Type B pancreatic cell (in vitro differentiated cells): Measurements from ENCODE around the gene PTCD3. TPM values are rescaled to one million over a fixed set of nuclear protein-coding genes. Genes with fewer than 3 reads are reported as not detected.
A peak's percentile ranks its signal among the peaks of the same experiment; 100 is the strongest.

Source experiments
- DNase-seq: peaks from one replicate; pipeline ENCODE4 v3.0.0; 2021; ENCODE audit warnings: mixed read lengths; ENCODE audit not compliant: unreplicated experiment; ENCODE audit errors: extremely low spot score
- H3K27ac Mint-ChIP-seq: 2 replicates; pipeline ENCODE4 v1.8.0; 2021; ENCODE audit warnings: mild to moderate bottlenecking, mixed read lengths
- H3K27me3 Mint-ChIP-seq: 2 replicates; pipeline ENCODE4 v1.8.0; 2021; ENCODE audit warnings: mixed read lengths
- H3K36me3 Mint-ChIP-seq: 2 replicates; pipeline ENCODE4 v1.8.0; 2021; ENCODE audit warnings: mixed read lengths
- H3K4me1 Mint-ChIP-seq: one replicate; pipeline ENCODE4 v1.8.0; 2021; ENCODE audit warnings: mixed read lengths; ENCODE audit not compliant: unreplicated experiment
- H3K4me3 Mint-ChIP-seq: 2 replicates; pipeline ENCODE4 v1.8.0; 2021; ENCODE audit warnings: mild to moderate bottlenecking, mixed read lengths
- H3K9me3 Mint-ChIP-seq: 2 replicates; pipeline ENCODE4 v1.8.0; 2021; ENCODE audit warnings: mixed read lengths
- total RNA-seq: library from RNA; stranded (reverse); gene quantifications from 2 replicates; pipeline ENCODE4 v1.2.1, GENCODE V29; 2021; ENCODE audit warnings: low replicate concordance
- TF ChIP-seq, protein P1 (sequence below): fragments of 200-600 bp; sonication (generic); conservative IDR thresholded peaks from 2 replicates; pipeline ENCODE4 v1.5.0; 2021; ENCODE audit warnings: antibody characterized with exemption, mild to moderate bottlenecking

PTCD3 gene
- total RNA-seq, 1 donor from 2014 or later = 155 TPM

DNA sequence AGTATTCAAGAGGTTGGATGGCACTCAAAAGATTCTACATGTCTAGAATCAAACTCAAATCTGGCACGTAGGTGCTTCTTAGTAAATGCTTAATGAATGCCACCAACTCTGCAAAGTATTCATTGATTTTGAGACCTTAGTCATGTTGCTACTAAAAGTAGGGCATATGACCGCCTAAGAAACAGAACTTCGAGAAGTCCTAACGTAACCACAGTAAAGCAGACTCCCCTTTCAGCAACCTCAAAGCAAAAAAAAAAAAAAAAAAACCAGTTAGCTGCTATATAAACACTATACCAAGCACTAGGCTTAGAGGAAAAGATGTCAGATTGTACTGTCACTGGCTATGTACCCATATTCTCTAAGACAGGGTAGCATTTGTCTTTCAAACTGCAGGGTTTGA, 33.9 kb downstream of the PTCD3 start:
- Mint-ChIP-seq H3K9me3 (no peaks in the 10 kb centered on the region), H3K4me3 (no peak overlapping the region)

DNA sequence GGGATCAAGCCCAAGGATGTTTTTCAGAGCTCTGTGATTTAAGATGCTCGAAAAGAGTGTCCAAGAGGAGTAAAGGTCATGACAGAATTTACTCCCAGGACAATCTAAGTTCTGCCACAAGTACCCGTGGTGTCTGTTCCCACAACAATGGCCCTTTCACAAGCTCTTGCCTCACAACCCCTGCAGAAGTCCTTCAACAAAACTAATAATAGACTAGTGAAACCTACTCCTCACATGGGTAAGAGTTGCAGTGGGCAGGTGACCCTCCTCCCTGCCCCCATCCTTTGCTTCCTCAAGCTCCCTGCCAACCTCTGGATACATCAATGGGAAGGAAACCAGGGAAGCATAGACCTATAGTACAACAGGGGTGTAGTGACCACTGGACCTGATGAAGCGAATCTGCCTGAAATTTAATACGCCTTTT, 34.9 kb downstream of the PTCD3 start:
- Mint-ChIP-seq H3K4me1 (no peaks in the 10 kb centered on the region), H3K36me3 (peaks cover 23% of the 10 kb centered on the region), H3K27ac (no peak overlapping the region), H3K9me3 (no peaks in the 10 kb centered on the region), H3K27me3 (no peaks in the 10 kb centered on the region), H3K4me3 (no peak overlapping the region)
- TF ChIP-seq, protein P1, sequence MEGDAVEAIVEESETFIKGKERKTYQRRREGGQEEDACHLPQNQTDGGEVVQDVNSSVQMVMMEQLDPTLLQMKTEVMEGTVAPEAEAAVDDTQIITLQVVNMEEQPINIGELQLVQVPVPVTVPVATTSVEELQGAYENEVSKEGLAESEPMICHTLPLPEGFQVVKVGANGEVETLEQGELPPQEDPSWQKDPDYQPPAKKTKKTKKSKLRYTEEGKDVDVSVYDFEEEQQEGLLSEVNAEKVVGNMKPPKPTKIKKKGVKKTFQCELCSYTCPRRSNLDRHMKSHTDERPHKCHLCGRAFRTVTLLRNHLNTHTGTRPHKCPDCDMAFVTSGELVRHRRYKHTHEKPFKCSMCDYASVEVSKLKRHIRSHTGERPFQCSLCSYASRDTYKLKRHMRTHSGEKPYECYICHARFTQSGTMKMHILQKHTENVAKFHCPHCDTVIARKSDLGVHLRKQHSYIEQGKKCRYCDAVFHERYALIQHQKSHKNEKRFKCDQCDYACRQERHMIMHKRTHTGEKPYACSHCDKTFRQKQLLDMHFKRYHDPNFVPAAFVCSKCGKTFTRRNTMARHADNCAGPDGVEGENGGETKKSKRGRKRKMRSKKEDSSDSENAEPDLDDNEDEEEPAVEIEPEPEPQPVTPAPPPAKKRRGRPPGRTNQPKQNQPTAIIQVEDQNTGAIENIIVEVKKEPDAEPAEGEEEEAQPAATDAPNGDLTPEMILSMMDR = no peak
- no peak for DNase-seq

More for the DNA sequence above, 33.9 kb downstream of the PTCD3 start:
- no peaks in the 10 kb centered on the region for H3K27me3 Mint-ChIP-seq
- DNase-seq = no peak
- H3K4me1 Mint-ChIP-seq = no peaks in the 10 kb centered on the region
- TF ChIP-seq, protein P1 = no peak
- H3K36me3 Mint-ChIP-seq = peaks cover 29% of the 10 kb centered on the region
- no peak overlapping the region for H3K27ac Mint-ChIP-seq

DNA sequence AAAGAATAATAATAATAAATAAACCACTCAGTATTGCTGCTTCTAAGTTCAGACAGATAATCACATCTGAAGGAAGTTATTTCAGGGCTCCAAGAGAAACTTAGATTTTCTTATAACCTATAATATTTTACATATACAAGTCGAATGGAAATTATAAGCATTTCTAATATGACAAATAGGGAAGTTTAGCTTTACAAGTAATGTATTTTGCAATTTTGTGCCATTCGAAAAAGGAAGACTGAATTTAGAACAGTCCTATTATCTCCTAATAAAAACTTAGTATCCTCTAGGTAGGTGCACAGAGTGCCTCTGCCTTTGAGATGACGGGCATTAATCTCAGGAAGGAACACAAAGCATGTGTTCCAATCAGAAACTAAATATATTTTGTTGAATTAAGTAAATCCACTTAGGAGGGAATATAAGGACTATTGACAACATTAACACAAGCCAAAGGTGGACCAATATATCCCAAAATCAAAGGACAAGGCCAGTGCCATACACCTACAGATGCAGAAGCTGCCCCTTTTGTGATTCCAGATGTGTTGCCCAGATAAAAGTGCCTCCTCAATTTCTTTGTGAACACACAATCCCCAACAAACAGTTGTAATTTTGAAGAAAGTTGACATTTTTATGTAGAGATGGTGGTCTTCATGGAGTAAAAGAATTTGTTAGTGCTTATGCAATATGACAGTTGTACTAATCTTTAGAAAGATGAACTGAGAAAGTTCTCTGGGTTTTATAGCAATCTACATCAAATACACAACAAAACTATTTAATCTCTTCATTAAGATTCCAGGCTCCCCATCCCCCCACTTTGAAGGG, 36.6 kb downstream of the PTCD3 start:
- peaks cover 25% of the 10 kb centered on the region for H3K36me3 Mint-ChIP-seq
- no peaks in the 10 kb centered on the region for H3K9me3 Mint-ChIP-seq
- H3K27me3 Mint-ChIP-seq = no peaks in the 10 kb centered on the region
- no peaks in the 10 kb centered on the region for H3K4me1 Mint-ChIP-seq
- TF ChIP-seq, protein P1 = no peak
- no peak overlapping the region for H3K4me3 Mint-ChIP-seq
- H3K27ac Mint-ChIP-seq = no peak overlapping the region
- no peak for DNase-seq

DNA sequence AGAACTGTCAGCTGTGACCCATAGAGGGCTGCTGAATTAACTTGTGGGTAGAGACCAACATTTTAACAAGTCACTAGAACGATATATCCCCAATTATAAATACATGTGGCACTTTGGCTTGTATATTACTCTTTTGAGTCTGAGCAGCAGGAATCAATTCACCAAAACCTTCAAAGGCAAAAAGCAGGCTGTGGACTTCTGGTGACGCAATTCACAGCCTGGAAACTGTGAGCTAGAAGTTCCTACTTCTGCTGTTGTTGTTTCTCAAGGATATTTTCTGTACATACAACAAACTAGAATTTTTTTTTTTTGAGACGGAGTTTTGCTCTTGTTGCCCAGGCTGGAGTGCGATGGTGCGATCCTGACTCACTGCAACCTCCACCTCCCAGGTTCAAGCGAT, 37.3 kb downstream of the PTCD3 start:
- H3K36me3 Mint-ChIP-seq = peaks cover 24% of the 10 kb centered on the region
- no peaks in the 10 kb centered on the region for H3K27me3 Mint-ChIP-seq
- no peaks in the 10 kb centered on the region for H3K4me1 Mint-ChIP-seq
- TF ChIP-seq, protein P1 = no peak
- no peak overlapping the region for H3K27ac Mint-ChIP-seq
- H3K4me3 Mint-ChIP-seq = no peak overlapping the region
- H3K9me3 Mint-ChIP-seq = no peaks in the 10 kb centered on the region
- DNase-seq = no peak

DNA sequence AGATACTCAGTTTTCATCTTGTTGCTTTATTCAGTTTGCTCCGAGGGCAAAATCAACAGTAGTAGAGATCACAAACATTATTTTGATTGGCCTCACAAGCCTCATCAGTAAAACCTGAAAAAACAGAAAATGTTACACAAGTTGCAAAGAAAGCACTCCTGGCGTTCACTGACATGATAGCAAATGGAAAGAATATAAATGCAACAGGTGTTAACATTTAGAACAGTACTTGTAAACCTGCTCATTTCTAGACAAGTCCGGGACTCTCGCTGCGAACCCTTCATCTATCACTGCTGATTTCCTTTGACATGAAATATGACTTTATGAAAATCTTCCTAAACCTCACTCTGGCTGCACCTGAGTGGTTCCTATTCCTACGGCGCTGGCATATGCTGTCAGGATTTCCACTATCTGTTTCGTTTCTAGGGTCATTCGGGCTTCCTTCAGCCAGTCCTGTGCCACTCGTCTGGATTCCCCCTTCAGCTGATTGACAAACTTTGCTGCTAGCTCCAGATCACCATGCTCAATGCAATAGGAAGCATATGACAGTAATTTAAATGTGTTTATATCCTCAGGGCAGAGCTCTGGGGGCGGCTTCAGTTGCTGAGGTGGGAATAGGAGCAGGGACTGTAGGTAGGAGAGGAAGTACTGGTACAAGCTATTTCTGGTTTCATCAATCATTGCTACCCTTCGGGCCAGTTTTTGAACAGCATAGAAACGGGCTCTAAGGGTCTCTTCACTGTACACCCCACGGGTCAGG, 38.1 kb downstream of the PTCD3 start:
- H3K36me3 Mint-ChIP-seq = peaks cover 25% of the 10 kb centered on the region
- no peaks in the 10 kb centered on the region for H3K4me1 Mint-ChIP-seq
- H3K27ac Mint-ChIP-seq = peak overlapping the region; percentile 4
- no peak for DNase-seq
- H3K27me3 Mint-ChIP-seq = no peaks in the 10 kb centered on the region
- TF ChIP-seq, protein P1 = no peak
- no peaks in the 10 kb centered on the region for H3K9me3 Mint-ChIP-seq
- H3K4me3 Mint-ChIP-seq = no peak overlapping the region
